Neural cell (in vitro differentiated cells): ENCODE measurements around the gene SLC17A7.

Experiments
- EP300 ChIP-seq: fragments of 450-650 bp; conservative IDR thresholded peaks from 2 replicates; pipeline ENCODE4 v1.6.1; 2014; ENCODE audit warnings: antibody characterized with exemption, mild to moderate bottlenecking, moderate library complexity; ENCODE audit not compliant: poor library complexity, severe bottlenecking
- MXI1 ChIP-seq: fragments of 450-650 bp; conservative IDR thresholded peaks from 2 replicates; pipeline ENCODE4 v1.6.1; 2014; ENCODE audit warnings: antibody characterized with exemption, mild to moderate bottlenecking; ENCODE audit not compliant: poor library complexity, severe bottlenecking
- POLR2AphosphoS5 ChIP-seq: IDR thresholded peaks from 2 replicates; pipeline ENCODE4 v1.6.1; 2012
- RAD21 ChIP-seq: fragments of 450-650 bp; conservative IDR thresholded peaks from 2 replicates; pipeline ENCODE4 v1.6.1; 2014; ENCODE audit warnings: antibody characterized with exemption, mild to moderate bottlenecking, moderate library complexity
- REST ChIP-seq: IDR thresholded peaks from 2 replicates; pipeline ENCODE4 v1.6.1; 2012; ENCODE audit warnings: borderline replicate concordance
- SMC3 ChIP-seq: fragments of 450-650 bp; conservative IDR thresholded peaks from 2 replicates; pipeline ENCODE4 v1.6.1; 2014; ENCODE audit warnings: antibody characterized with exemption, mild to moderate bottlenecking, moderate library complexity; ENCODE audit not compliant: poor library complexity
- TAF1 ChIP-seq: IDR thresholded peaks from 2 replicates; pipeline ENCODE4 v1.6.1; 2012; ENCODE audit warnings: low read depth
- TF ChIP-seq, protein P1 (sequence below): fragments of 450-650 bp; IDR thresholded peaks from 2 replicates; pipeline ENCODE4 v1.5.1; 2014; ENCODE audit warnings: antibody characterized with exemption, mild to moderate bottlenecking, moderate library complexity; ENCODE audit not compliant: poor library complexity, severe bottlenecking

- TF ChIP-seq, protein P1, sequence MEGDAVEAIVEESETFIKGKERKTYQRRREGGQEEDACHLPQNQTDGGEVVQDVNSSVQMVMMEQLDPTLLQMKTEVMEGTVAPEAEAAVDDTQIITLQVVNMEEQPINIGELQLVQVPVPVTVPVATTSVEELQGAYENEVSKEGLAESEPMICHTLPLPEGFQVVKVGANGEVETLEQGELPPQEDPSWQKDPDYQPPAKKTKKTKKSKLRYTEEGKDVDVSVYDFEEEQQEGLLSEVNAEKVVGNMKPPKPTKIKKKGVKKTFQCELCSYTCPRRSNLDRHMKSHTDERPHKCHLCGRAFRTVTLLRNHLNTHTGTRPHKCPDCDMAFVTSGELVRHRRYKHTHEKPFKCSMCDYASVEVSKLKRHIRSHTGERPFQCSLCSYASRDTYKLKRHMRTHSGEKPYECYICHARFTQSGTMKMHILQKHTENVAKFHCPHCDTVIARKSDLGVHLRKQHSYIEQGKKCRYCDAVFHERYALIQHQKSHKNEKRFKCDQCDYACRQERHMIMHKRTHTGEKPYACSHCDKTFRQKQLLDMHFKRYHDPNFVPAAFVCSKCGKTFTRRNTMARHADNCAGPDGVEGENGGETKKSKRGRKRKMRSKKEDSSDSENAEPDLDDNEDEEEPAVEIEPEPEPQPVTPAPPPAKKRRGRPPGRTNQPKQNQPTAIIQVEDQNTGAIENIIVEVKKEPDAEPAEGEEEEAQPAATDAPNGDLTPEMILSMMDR = peak; percentile 96
- TF ChIP-seq REST = no peak
- TF ChIP-seq SMC3 = peak; percentile 97
- no peak for TF ChIP-seq MXI1
- TF ChIP-seq EP300 = no peak
- no peak for TF ChIP-seq TAF1
- peak; percentile 97 for TF ChIP-seq RAD21
- TF ChIP-seq POLR2AphosphoS5 = no peak
Measured at GRCh38 chr19:49391581-49392399, 49.5 kb downstream of the SLC17A7 start.
